ENCODE measurements around the gene PTPRD.

Gene PTPRD

GRCh38 chr9:8428389-8428788, 2184.4 kb downstream of the PTPRD start:
- no peak for DNase-seq (ENCODE audit: low read depth in 2 of 3, low spot score in 1 of 3)

- DNase-seq (ENCODE audit: low read depth in 2 of 3, low spot score in 1 of 3), result no peak
Measured at GRCh38 chr9:8424786-8425410, 2187.9 kb downstream of the PTPRD start.

DNA sequence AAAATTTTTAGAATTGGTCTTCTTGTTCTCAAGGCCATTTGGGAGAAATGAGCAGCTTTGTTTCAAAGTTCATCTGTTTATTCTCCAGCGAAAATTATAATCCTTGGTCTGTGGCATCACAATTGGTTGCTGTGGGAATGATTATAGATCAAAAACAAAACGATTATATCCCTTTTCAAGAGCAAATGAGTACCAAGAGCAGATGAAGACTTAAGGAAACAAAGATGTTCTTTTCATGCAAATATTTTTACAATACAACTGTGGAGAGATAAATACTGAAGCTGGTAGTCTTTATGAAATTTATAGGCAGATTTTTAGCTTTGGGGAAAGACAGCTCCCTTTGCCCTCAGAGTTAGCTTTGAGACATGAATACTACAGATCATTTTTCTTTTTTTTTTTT, 2192.4 kb downstream of the PTPRD start:
- DNase-seq (ENCODE audit: low read depth in 2 of 3, low spot score in 1 of 3), result no peak

- no peak for DNase-seq (ENCODE audit: low read depth in 2 of 3, low spot score in 1 of 3)
Measured at GRCh38 chr9:8419596-8420275, 2193.1 kb downstream of the PTPRD start.

- DNase-seq (ENCODE audit: low read depth in 2 of 3, low spot score in 1 of 3), result no peak
Measured at GRCh38 chr9:8417341-8417740, 2195.5 kb downstream of the PTPRD start.

- no peak for DNase-seq (ENCODE audit: low read depth in 2 of 3, low spot score in 1 of 3)
Measured at GRCh38 chr9:8412327-8412726, 2200.5 kb downstream of the PTPRD start.

DNA sequence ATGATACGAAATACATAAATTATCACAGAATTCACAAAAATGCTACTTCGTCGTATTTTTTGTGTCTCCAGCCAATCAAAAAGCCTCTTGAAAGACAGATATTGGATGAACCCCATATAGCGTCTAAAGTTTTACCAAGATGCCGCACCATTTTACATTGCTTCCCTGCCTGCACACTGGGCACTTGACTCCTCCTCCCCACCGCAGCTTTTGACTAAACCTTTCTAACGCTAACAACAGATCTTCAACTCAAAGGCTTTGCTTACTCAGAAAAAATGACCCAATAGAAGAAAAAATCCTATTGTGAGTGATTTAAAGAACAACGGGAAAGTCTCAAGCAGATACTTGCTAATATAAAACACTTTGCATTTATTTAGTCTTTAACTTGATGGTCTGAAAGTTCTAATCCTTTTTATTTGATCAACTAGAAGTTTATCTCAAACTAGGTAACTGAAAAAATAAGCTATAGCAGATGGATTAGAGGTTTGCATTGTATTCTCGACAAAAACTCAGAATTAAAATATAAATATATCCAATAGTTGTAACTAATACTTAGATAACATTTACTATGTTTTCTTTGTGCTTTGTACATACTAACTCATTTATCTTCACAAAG, 2204.1 kb downstream of the PTPRD start:
- DNase-seq (ENCODE audit: low read depth in 2 of 3, low spot score in 1 of 3), result no peak

DNA sequence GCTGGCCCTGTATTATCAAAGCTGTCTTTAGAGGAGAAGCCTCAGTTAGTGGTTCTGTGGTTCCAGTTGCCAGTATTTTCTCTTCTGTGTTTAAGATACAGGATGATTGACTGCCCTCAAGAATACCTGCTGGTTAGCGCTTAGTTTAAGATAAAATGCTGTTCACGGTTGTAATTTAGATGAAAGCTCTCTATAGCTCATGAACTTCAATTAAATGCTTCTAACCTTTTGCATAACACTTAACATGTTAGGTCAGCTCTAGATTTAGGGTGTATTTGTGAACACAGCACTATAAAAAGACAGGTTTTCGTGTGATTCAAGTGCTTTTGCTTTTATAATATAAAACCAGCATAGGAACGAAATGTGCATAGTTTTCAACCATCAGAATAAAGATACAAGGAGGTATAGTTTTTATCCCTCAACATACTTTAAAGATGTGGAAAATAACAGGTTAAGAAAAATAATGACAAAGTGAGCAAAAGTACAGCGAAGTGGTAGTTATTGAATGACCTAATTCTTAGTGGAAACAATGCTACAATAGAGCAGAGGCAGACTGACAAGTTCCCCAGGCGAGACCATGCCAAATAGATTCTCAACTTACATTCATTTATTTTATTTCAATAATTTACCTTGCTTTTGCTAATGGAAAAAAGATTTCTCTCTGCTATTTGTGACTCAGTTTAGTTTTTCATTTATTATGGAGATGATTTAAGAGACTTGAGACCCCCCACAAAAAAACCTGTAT, 2210.7 kb downstream of the PTPRD start:
- DNase-seq (ENCODE audit: low read depth in 2 of 3, low spot score in 1 of 3), result no peak

GRCh38 chr9:8400378-8400777, 2212.4 kb downstream of the PTPRD start:
- DNase-seq (ENCODE audit: low read depth in 2 of 3, low spot score in 1 of 3), result no peak

- no peak for DNase-seq (ENCODE audit: low read depth in 2 of 3, low spot score in 1 of 3)
Measured at GRCh38 chr9:8395022-8395421, 2217.8 kb downstream of the PTPRD start.

DNA sequence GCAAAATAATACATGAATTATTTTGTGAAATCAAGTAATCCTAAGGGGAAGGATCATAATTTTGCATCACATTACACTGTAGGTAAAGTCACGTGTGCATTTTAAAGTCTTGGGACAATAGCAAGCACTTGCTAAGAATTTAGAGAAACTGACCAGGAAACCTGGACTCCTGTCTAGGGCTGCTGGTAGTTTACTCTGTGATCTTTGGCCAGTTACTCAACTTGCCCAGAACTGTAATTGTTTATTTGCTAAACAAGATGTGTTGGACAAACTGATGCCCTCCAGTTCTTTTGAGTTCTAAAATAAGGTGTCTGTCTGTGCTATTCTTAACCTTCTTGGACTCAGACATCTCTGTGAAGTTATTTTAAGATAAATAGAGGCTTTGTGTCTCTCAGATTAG, 2218.5 kb downstream of the PTPRD start:
- DNase-seq (ENCODE audit: low read depth in 2 of 3, low spot score in 1 of 3), result no peak

DNA sequence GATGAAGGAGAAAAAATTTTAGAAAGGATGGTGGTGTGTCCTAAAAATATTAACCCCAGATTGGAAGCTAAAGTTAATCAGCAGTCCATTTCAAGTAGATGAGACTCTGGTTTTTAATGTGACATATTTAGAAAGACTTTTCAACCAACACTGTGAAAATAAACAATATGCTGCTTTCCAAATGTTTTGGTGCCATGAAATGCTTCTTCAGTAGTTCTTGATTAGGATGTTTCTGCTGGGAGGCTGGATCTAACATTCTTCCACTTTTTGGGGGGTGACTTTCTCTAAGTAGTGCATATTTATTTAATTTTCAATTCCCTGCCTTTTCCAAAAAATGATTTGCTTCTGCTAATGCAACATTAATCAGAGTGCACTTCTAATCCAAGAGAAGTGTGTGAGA, 2219.9 kb downstream of the PTPRD start:
- DNase-seq (ENCODE audit: low read depth in 2 of 3, low spot score in 1 of 3), result no peak

GRCh38 chr9:8391566-8391965, 2221.2 kb downstream of the PTPRD start:
- DNase-seq (ENCODE audit: low read depth in 2 of 3, low spot score in 1 of 3), result no peak

DNA sequence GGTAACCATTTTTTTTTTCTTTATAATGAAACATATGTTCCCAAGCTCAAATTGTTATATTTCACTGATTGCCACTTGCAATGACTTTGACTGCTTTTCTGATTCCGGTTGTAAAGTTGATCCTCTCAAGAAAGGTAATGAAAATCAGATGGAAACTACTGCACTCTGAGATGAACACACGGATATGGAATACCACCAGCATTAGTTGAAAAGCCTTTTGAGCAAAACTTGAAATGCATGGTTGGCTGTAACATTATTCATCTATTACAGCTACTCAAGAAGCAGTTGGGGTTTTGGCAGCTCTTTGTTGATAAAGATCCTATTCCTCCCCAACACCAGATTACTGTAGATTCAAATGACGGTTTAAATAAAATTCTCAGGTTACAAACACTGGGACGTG, 2221.7 kb downstream of the PTPRD start:
- DNase-seq (ENCODE audit: low read depth in 2 of 3, low spot score in 1 of 3), result no peak

DNA sequence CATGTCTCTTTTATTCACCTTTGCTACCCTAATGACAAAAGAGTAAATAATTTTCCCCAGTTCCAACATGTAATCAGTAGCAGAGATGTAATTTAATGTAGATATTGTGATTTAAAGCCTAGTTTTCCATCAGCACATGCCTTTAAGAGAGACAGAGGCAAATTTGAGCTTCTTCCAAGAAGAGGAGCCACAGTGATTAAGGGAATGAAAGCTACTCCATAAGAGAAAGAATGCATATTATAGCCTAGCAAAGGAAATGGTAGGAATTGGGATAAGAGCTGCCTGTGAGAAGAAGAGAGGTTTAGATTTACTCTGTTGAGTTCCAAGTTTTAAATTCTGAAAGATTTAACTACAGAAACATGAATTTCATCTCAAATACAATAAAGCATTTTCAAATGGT, 2222.2 kb downstream of the PTPRD start:
- no peak for DNase-seq (ENCODE audit: low read depth in 2 of 3, low spot score in 1 of 3)

DNA sequence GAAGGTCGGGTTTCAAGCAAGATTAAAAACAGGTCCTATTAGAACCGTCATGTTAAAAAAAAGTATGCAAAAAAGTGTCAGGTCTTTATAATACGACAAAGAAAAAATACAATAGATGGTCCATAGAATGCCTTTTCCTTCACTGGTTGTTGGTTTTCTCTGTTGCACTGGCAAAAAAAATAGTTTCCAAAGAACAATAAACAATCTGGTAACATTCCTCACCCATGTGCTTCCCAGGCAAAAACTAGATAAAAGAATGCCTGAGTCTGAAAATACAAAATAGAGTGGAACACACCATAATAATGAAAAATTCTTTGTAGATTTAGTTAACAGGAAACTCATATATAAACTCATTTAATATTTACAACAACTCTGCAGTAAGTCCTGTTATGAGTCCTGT, 2223.3 kb downstream of the PTPRD start:
- no peak for DNase-seq (ENCODE audit: low read depth in 2 of 3, low spot score in 1 of 3)

DNA sequence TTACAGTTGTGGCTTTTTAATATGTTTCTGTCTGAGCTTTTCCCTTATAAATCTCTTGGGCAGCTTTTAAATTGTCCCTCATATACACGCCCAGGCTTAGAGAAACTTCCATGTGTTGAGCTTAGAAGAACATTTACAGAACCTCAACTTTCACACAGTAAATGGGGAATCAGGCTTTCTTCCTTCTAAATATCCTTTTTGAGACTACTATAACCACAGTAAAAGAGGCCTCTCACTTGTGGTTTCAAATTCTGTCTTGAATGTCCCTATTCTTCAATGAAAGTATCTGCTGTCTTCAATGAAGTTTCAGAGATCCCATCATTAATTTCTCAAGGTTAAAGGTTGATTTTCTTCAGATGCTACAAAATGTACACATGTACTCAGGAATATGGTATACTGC, 2224.7 kb downstream of the PTPRD start:
- no peak for DNase-seq (ENCODE audit: low read depth in 2 of 3, low spot score in 1 of 3)

GRCh38 chr9:8384091-8384490, 2228.7 kb downstream of the PTPRD start:
- no peak for DNase-seq (ENCODE audit: low read depth in 2 of 3, low spot score in 1 of 3)

DNA sequence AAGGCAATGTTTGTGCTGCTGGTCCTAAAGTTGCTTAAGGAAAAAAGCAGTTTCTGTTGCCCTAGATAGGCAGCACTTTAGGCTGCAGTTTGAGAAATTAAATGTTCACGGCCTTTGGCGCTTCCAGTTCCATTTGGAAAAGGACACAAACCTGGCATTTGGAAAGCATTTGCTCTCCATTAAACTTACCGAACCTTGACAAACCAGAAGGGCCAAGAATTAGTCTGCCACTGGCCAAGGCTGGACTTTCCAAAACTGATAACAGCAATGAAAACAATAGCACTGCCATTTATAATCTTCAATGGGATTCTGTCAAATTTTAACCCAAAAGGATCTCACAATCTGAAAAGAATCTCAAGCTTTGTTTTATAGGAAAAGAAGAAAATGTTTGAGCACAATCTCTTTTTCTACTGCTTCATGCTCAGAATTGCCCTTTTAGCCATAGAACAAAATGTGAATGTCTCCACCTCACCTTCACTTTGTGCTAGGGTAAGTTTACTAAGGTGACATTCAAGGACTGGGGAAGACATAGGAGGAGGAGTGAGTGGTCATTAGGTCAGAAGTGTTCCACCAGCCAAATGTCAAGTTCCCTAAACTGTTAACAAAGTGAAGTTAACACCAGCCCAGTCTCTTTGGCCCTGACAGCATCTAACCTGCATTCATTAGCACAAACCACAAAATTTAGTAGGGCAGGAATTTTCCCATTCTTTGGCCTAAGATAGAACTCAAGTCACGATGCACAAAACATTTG, 2229.8 kb downstream of the PTPRD start:
- DNase-seq (ENCODE audit: low read depth in 2 of 3, low spot score in 1 of 3), result no peak

DNA sequence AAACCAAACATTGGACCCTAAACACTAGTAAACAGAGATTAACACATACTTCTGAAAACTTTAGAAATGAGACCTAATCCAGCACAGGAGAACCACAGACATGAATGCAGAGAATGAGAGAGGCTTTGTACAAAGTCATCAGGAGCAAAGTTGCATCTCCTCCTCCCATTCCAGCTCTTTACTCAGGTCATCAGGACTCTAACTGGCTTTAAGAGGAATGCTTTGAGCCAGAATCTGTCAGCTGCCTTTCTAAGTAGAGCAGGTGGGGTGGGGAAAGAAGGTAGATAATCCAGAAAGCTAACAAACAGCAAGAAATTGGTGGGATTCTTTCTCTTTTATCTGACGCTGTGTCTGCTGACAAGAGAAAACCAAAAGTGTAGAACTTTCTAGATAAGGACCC, 2230.5 kb downstream of the PTPRD start:
- DNase-seq (ENCODE audit: low read depth in 2 of 3, low spot score in 1 of 3), result no peak

DNA sequence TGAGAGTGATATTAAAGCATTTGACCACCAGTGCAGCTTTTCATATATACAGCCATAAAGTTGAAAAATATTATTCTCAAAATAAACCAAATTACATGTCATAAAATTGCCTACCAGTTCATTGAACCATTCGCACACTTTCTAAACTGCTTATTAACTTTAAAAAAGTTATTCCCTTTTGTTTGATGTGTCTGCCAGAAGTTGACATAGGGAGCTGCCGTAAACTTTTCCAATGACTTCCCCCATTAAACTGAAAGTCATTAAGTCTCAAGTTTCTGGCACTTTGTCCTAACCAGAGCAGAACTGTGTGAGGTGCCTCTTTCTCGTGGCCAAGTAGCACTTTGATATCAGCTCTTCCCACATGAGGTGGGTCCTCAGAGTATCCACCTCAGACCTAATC, 2231.2 kb downstream of the PTPRD start:
- DNase-seq (ENCODE audit: low read depth in 2 of 3, low spot score in 1 of 3), result no peak
